GM18511 (cell line): ENCODE measurements around the gene FBXW4.

Experiments used
- ATAC-seq: cut with Tn5 transposase; IDR thresholded peaks from one replicate; pipeline ENCODE4 v1.9.1; 2021; ENCODE audit warnings: mild to moderate bottlenecking, moderate library complexity; ENCODE audit not compliant: unreplicated experiment

The FBXW4 gene

DNA sequence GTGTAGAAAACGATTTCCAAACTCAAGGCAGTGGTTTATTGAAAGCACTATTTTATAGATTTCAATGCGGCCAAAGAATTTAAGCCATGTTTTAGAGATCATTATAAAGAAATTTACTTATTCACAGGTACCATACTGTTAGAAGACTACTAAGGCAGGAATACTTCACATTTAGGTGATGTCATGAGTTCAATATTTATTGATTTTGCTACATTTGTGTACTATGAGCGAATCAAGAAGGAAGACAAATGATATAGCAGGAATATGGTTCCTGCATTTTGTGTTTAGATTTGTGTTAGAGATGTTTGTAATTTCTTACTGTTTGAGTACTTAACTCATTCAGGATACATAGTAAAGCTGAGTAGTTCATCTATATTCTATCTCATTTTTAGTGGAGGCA lies 1.7 kb upstream of the FBXW4 start:
- ATAC-seq = no peak

GRCh38 chr10:101695404-101695890 lies 477 bp upstream of the FBXW4 start:
- ATAC-seq = no peak

DNA sequence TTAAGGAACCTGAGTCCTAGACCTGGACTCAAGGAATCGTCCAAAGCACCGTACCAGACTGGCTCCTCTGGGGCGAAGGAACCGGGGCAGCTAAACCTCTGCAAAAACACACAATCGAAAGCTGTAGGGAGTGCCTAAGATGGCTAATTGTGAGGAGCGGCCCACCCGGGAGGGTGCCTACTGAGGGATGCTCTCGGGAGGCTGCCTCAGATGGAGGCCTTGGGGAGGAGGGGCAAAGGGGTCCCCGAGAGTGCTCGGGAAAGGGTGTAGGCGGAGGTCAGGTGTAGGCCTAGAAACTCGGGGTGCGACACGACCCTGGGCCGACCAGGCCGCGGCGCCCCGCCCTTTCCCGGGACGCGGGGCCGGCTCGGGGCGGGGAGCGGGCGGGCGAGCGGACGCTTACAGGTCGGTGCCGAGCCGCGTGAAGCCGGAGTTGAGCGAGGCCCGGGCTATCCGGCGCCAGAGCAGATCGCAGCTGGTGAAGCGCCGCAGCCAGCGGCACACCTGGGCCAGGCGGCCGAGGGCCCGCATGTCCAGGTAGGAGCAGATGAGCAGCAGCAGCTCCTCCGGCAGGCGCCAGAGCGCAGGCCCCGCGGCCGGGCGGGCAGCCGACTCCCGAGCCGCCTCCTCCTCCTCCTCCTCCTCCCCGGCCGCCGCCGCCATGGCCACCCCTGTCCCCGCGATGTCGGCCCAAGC lies 844 bp downstream of the FBXW4 start:
- peak; percentile 76 for ATAC-seq

- ATAC-seq = peak; percentile 32
Observed at GRCh38 chr10:101693651-101693977, 1.4 kb downstream of the FBXW4 start.

DNA sequence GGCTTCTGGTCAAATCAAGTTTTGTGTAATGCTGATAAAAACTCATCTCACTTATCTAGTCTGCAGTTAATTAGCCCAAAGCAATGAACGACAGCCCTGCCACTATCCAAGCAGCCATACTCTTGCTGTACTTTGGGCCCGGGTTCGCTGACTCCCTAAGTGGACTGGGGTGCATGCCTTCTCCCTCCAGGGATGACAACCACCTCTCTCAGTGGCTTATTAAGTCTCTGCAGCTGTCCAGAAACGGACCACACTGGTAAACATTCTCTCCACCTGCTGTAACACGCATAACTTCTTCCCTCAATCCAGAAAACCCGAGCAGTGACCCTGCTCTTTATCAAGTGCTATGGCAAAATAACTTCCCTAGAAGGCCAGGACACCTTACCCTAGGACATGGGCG lies 3.9 kb downstream of the FBXW4 start:
- ATAC-seq = no peak

- ATAC-seq = no peak
Observed at GRCh38 chr10:101690461-101690860, 4.5 kb downstream of the FBXW4 start.

DNA sequence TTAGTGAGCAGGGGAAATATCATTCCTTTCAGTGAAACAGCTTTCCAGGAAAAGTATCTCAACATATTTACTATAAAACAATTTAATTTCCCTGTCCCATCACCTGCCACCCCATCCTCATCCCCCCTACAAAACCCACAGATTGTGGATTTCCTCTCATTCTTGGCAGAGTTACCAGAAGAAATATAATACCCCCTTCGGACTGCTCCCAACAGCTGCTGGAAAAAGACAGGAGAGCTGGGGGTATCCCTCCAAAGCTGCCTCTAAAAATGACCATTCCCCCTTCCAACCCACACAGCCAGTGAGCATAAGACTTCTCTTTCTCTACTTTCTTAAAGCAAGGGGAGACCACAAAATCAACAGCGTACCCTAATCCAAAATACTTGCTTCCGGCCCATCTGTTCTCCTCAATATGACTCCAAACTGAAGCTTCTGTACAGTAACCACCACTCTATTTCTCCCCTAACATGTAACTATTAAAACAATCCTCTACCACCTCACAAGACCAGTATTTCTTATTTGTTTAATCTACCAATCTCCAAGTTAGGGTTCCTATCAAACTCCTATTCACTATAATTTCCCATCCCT lies 7.8 kb downstream of the FBXW4 start:
- ATAC-seq = no peak

DNA sequence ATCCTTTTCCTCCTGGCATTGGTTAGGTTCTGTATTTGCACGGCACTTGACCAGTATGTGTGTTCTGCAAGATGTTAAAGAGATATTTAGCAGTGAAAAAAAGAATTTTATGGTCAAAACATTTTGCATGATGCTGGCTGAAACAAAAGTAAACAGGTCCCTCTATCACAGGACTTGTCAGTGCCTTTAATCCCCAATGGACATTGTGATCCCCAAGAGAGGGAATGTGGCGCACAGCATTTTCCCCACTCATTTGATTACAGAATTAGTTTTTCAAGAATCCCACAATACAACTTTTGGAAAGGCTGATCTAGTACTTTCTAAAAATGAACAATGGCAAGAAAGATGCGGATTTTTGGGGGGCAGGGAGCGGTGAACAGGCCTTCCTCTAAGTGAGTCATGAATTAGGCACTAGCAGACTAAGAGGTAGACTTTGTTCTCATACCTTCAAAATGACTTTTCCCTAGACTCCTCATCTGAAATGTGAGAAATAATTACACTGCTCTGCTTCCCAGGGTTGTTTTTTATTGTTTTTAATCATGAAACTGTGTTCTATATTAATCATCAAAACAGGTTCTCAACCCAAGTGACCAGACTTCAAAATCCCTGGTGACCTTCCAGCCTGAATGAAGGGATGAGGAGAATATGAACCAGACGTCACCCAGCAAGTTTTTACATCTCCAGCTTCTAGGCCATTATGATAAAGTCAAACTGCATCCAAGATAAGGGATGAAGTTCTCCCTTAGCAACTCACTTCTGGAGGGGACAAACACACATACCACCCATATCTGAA lies 8.6 kb downstream of the FBXW4 start:
- ATAC-seq = no peak

DNA sequence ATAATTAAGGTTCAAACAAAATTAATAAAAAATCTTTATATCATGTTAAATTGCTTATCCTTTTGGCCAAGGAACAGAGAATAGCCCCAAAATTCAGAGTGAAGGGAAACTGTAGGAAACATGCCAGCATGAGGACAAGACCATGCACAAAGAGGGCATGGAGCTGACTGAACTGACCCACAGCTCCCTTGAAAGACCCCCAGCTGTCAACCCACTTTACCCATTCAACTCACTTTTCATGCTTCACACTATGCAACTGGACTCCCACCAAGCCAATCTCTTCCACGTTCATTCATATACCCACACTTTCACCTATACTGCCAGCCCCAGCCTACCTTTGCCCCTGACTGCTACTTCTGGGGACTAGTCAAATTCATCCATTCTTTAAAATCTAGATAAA lies 10.2 kb downstream of the FBXW4 start:
- ATAC-seq = no peak

GRCh38 chr10:101683276-101683675 lies 11.7 kb downstream of the FBXW4 start:
- no peak for ATAC-seq

- ATAC-seq = no peak
Observed at GRCh38 chr10:101682172-101682825, 12.7 kb downstream of the FBXW4 start.

DNA sequence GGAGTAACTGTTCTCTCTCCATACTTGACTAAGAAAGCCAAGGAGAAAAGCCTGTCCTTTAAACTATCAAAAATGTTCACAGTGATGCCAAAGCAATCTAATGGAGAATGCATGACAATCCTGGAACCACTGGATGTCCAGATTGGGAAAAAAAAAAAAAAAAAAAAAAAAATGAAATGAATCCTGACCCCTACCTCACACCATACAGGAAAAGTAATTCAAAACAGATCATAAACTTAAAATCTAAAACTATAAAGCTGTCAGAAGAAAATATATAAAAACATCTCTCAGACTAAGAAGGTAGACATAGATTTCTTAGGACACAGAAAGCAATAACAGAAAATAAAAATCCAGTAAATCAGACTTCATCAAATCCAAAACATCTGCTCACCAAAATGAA lies 18.4 kb downstream of the FBXW4 start:
- no peak for ATAC-seq

DNA sequence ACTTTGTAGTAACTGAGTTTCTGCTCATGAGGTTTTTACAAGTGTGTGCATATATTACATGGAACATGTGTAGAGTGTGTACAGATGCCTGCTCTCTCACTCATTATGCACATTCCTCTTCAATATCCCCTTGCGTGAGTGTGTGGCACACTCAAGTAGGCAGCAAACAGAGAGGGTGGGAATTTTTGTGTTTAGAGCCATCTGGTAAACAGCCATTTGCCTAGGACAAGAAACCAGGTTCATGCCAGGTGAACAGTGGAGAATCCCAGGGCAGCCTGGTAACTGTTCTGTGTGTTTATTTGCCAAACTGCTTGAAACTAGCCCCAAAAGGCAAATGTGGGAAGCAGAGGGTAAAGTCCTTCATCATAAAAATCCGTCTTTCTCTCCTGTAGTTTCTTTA lies 19.9 kb downstream of the FBXW4 start:
- no peak for ATAC-seq

DNA sequence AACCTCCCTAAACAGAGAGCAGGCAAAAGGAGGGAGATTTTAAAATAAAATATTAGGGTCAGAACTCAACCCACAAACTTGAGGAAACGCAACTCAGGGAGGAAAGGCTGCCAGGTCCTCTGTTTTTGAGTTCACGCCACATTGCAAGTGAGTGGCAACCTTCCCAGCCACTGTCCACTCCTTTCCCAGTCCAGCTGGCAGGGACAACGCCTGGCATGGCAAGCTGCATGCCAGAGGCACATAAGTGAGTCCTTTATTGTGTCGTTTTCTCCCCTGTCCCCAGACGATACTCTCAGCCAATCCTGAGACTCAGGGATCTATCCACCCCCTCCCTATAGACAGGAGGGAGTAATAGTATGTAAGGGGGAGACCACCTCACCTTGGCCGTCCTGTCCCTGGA lies 22.4 kb downstream of the FBXW4 start:
- no peak for ATAC-seq

DNA sequence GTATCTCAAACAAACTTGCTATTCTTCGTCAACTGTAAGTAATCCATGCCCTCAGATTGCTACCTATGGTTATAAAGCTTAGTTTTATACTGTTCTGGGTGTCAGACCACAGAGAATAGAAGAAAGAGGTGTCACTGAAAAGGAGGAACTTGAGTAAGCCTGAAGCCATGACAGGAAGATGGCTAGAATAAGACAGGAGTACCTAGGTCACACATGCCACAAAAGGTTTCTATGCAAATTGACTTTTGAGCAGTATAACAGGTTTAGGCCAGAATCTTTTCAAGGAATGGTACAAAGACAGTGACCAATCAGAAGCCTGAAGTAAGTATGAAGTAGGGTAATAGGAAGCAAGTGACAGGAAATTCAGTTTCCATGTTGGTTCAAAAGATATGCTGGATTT lies 23.5 kb downstream of the FBXW4 start:
- ATAC-seq = peak; percentile 77

GRCh38 chr10:101670635-101671034 lies 24.3 kb downstream of the FBXW4 start:
- ATAC-seq = no peak

DNA sequence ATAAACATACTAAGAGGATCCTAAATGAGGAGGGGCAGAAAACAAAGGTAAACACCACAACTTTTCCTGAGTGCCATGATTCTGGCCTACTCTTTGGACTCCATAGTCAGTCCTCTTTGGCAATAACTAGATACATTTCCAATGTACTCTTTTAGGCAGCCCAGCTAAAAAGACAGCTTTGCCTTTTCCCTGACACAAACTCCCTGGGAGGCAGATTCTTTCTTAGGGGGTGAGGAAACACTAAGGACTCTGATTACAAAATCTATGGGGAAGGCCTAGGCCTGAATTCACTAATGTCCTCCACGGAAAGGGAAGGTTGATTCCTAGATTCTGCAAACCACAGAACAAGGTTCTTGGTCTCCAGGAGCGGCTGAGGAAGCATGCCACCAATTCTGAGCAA lies 25.8 kb downstream of the FBXW4 start:
- ATAC-seq = no peak

- ATAC-seq = no peak
Observed at GRCh38 chr10:101668566-101668965, 26.4 kb downstream of the FBXW4 start.

- no peak for ATAC-seq
Observed at GRCh38 chr10:101666083-101666482, 28.9 kb downstream of the FBXW4 start.

DNA sequence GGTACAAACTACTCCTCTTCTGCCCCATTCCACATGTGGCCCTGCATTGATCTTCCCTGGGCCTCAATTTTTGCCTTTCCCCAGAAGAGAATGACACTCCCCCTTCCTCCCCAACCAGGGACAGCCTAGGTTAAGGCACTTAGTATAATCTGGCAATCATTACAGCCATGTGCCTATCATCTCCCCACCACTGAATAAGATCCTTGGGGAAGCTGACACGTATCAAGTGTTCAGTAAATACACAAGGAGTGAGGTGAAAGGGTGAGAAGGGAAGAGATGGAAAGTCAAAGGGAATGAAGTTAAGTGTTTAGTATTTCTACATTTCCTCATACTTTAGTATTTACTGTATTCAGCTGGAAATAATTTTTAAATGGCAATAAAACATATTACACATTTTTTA lies 31.9 kb downstream of the FBXW4 start:
- no peak for ATAC-seq

DNA sequence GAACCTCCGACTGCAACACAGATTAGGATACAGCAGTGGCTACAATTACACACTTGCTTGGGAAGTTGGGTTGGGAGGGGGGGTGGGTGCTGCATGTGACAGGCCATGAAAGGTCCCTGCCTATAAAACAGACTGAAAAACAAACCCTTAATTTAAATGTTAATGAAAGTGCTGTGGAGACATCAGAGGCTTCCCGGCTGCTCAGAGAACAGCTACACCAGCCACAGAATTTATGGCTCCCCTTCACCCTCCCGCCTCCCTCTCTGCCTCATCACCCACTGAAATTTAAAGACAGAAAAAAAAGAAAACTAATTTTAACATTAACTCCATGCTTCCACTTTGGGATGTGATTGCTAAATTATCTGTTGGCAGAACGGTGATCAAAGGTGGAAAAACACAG lies 34.7 kb downstream of the FBXW4 start:
- no peak for ATAC-seq

- no peak for ATAC-seq
Observed at GRCh38 chr10:101658975-101659374, 36.0 kb downstream of the FBXW4 start.
